ENCODE data around the gene CFAP91.

The CFAP91 gene

DNA sequence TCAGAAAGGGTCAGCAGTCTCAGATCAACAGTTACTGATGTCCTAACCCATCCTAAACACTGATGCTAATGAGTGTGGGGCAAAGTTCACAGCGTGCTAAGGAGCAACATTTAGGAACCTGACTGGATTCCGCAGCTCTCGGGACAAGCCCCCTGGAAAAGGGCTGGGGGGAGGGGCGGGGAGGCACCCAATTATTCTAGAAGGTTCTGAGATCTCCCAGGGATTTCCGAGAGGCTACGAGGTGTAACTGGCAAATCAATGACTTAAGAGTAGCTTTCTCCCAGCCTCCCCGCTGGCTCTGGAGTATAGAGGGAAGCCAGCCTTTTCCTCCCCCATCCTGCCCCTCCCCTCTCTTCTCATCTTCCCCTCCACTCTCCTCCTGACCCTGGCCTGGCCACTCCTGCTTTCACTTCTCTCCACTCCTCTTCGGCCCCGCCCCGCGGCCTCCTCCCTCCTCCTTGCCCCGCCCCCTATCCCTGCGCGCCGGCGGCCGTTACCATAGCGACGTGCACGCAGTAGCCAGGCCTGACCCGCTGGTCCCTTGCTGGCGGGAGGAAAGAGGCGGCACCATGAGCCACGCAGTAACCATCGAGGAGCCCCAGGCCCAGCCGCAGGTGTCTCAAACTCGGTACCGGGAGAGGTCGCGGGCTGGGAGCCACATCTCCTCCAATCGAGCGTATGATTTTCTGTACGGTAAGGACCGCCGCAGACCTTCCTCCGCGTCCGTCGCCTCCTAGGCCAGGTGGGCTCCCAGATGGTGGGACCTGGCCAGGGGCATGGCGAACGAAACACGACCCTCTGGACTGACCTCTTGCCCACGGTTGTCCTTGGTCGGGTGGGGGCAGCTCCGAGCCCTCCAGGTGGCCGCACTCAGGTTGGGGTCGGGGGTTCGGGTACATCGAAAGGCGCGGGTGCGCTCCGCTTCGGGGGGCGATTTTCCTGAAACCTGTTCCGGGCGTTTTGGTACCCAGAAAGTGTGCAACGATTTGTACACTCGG is at the start of gene CFAP91:
Gene CFAP91 (plus strand): TSS at position 493 of the 998 bp plus-strand sequence. CDS start 77 bp downstream, at position 570.
- peak; percentile 92 for DNase-seq (ENCODE audit: low spot score)

DNA sequence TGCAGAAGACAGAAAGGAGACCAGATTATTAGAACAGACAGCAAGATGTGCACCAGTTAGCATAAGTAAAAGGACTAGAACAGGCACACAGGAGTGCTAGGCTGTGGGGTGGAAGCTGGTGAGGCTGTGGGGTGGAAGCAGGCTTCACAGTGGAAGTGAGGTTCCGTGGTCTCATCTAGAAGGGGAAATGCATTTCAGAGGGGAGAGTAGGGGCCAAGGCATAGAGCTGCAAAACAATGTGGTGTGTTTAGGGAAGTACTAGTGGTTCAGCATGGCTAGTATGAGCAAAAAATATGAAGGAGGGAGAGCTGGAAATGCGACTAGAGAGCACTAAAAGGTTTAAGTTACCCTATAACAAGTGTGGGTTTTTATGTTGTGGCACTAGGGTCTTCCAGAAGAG is 48.9 kb upstream of the CFAP91 start:
- no peak for DNase-seq (ENCODE audit: low spot score)

- no peak for DNase-seq (ENCODE audit: low spot score)
Observed at GRCh38 chr3:119657887-119658702, 44.7 kb upstream of the CFAP91 start.

DNA sequence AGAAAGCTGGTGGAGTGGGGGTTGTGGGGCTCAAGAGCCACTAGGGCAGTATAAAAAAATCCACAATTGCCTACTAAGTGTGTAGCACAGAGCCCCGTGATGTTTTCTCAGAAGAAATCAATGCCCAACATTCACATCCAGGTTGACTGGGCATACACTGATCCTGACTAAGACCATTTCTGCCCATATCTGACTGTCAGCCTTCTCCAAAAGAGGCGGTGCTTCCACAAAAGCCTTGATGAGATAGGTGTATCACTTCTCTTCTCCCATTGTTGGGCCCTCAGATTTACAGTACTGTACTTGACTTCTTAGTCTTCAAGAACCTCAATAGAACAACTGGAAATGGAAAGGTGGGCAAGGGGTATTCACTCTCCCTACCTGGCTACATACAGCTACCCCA is 43.8 kb upstream of the CFAP91 start:
- DNase-seq (ENCODE audit: low spot score), result no peak

- DNase-seq (ENCODE audit: low spot score), result no peak
Observed at GRCh38 chr3:119659606-119660291, 43.1 kb upstream of the CFAP91 start.

DNA sequence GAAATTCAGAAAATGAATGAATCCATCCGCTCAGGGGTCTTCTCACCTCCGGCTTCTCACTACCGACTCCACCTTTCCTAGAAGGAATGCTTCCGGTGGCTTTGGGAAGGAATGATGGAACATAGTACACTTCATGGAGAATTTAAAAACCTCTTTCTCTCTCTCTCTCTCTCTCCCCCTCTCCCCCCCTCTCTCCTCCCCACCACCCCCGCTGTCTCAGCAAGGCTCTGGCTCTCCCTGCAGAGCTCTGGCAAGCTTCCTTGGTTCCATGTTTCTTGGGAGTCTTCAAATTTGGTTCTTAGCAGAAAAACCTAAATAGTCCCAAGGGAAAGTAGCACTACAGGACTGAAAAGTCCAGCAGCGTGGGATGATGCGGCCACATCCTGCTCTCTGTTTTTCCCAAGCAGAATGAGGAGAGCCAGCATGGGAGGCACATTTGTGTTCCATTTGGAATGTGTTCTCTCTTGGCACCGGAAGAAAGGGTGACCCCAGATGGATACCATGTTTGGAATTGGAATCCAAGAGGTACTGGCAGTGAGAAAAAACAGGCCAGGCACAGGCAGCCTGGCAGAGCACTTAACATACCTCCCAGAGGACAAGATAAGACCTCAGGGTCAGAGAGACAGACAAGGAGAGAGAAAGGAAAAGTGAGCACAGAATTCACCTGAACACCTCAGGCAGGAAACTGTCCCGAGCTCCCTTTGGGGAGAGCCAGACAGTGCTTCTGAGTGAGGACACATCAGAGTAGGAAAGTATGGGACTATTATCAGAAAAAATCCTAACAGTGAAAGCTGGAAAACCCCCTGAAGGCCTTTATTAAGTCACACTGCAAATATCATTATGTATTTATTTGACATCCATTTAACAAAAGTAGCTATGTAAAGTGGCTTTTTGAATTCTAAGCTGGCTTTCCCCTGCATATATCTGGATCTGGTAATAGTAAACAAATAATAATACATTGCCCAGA is 42.1 kb upstream of the CFAP91 start, which contains the start of gene POPDC2:
Gene POPDC2 (minus strand): TSS at position 116 of the 967 bp plus-strand sequence. CDS start 166 bp downstream, outside the sequence.
- no peak for DNase-seq (ENCODE audit: low spot score)

DNA sequence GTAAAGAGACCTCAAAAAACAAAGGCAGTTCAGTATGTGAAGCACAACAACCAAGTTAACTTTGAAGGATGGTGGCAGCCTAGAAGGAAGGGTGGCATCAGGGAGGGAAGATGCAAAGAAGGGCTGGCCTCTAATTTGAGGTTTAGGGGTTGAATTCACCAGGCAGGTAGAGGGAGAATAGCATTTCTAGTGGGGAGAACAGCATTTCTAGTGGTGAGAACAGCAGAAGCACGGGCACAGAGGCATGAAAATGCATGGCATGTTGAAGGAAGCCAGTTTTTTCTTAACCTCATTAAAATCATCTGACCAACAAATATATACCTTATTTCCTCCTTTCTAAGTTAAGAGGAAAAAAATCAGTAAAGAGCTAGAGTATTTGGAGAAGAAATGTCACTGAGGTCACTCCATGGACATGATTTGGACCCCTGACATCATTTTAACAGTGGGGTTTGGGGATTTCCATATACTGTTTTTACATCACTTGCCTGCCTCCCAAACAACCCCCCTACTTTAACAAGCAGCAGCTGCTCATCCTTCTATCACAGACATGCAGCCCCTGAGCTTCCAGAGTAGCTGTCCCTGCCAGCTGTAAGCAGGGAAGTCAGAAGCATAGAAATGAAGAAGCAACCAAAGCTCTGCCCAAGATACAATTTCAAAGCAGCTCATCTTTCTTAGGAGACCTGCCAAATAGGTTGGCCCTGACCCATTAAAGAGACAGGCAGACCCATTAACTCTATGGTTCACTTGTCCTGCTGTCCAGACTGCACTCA is 40.0 kb upstream of the CFAP91 start:
- no peak for DNase-seq (ENCODE audit: low spot score)

- DNase-seq (ENCODE audit: low spot score), result no peak
Observed at GRCh38 chr3:119663885-119664284, 38.9 kb upstream of the CFAP91 start.

DNA sequence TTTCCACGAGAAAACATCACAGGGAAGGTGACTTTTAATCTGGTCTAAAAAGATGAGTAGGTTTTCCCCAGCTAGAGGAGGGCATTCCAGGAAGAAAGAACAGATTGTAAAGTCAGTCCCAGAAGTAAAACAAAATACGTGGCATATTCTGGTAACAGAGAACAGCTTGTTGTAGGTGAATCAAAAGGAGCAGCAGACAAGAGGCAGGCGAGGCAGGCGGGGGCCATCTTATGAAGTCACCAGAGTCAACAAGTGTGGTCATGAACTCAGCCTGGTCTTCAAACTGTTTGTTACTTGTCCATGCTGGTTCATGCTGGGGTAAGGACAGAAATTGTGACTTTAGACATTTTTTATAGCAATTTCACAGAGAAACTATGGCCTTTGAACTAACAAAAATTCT is 38.5 kb upstream of the CFAP91 start:
- DNase-seq (ENCODE audit: low spot score), result no peak

GRCh38 chr3:119664850-119665379 is 37.9 kb upstream of the CFAP91 start:
- DNase-seq (ENCODE audit: low spot score), result no peak

DNA sequence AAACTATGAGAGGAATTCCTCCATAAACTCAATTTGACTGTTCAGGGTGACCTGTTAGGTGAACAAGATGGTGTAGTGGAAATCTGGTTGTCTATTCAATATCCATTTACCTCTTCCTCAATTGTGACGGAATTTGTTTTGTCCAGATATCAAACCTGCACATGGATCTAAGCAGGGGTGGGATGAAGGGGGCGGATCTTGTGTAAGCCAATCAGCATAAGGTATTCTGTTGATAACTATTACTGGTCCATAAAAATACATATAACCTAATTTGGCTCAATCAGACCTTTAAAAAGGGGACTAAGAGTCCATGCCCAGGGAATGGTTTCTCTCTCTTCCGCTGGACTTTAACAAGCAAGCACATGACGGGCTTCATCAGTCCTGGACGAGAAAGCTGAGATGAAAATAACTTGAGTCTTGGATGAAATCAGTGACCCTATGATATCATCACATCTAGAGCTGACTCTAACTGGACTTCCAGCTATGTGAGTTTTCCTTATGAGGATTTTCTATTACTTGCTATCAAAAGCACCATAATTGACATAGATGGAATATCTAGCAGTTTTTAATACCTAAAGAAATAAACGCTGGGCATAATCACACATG is 36.8 kb upstream of the CFAP91 start:
- no peak for DNase-seq (ENCODE audit: low spot score)

DNA sequence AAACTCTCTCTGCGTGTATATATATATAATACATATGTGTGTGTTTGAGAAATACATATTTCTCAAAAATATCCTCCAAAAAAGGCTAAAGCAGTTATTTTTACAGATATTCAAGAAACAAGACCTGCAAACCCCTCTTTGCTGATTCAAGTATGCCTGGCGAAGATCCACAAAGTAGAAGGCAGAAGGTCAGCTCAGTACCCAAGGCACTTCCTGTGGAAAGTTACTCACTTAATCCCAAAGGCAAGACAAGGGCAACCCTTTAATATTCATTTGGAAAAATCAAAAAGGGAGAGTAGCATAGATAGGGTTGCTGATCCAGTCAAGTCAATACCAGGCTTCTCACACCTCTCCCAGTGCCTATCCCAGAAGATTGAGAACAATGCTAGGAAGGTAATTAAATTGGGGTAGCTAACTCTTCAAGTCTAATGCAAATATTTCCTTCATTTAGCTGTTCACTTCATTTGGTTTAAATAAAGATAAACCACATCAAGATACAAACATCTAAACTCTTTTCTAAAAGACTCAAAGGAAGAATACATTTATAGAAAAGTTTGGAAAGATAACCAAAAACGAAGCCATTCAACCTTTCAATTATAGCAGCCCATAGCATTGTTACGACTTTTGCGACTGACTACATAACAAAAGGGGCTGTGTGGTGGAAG is 32.8 kb upstream of the CFAP91 start:
- DNase-seq (ENCODE audit: low spot score), result no peak

GRCh38 chr3:119672776-119673175 is 30.0 kb upstream of the CFAP91 start:
- no peak for DNase-seq (ENCODE audit: low spot score)

DNA sequence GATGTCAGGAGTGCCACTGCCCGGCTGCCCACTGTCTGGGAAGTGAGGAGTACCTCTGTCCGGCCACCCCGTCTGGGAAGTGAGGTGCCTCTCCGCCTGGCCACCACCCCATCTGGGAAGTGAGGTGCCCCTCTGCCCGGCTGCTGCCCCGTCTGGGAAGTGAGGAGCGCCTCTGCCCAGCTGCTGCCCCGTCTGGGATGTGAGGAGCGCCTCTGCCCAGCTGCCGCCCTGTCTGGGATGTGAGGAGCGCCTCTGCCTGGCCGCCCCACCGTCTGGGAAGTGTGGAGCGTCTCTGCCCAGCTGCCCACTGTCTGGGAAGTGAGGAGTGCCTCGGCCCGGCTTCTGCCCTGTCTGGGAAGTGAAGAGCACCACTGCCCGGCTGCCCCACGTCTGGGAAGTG is 28.9 kb upstream of the CFAP91 start:
- DNase-seq (ENCODE audit: low spot score), result no peak

DNA sequence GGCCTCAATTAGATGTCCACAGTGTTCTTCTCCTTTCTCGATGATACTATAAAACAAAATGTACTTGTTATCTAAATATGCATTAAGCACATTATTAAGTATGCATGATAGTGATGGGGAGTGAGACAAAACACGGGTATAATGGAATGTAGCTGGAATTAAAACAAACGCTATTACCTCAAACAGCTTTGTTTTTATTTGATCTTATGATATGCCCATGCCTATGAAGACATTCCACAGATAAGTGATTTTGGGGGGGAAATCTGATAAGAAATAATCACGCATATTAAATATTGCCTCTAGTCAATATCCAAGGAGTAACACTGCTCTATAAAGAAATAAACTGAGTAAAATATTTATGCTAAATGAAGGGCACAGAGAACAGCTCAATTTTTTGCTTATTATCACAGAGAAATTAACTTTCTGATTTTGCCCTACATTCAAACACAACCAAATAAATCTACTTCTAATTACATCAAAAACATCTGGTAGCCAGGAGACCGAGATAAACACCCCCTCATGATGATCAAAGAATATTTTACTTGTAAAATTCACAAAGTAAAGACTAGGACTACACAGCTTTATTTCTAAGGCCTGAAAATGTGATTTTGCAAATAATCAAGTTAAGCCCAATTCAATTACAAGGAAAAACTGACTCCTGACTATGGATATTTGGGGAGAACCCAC is 27.5 kb upstream of the CFAP91 start:
- DNase-seq (ENCODE audit: low spot score), result no peak

DNA sequence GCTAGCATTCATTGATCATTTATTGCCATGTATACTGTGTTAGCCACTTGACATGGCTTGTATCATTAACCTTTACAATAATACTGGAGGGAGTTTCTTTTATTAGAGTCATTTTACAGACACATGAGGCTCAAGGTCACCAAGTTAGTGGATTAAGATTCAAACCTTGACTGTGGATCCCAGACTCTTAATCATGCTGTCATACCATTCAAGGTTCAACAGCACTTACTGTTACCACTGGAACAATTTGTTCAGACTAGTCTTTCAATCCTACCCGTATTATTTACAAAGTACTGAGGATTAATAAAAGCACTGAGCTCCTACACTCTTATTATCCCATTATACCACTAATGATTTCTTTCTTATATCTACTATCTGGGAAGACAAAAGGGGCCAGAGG is 26.8 kb upstream of the CFAP91 start:
- DNase-seq (ENCODE audit: low spot score), result no peak

- peak; percentile 95 for DNase-seq (ENCODE audit: low spot score)
Observed at GRCh38 chr3:119676771-119677640, 25.8 kb upstream of the CFAP91 start, which contains the start of gene COX17. TSS of gene COX17 (minus strand) at chr3:119677406. CDS start at chr3:119677310, 96 bp downstream.

Data from putamen (tissue), 1 donor.